IPS-20b (cell line): ENCODE results near the gene LMOD2.

Experiments
- H3K27ac ChIP-seq: one replicate; pipeline ENCODE4 v1.5.1; 2013; ENCODE audit warnings: low read length
- H3K27me3 ChIP-seq: 2 replicates; pipeline ENCODE4 v1.6.1; 2013; ENCODE audit warnings: mild to moderate bottlenecking, low read length, inconsistent platforms; ENCODE audit not compliant: insufficient read depth
- H3K36me3 ChIP-seq: 2 replicates; pipeline ENCODE4 v1.6.1; 2013; ENCODE audit warnings: low read depth, mild to moderate bottlenecking, inconsistent platforms, low read length, moderate library complexity; ENCODE audit not compliant: insufficient read depth
- H3K4me1 ChIP-seq: 2 replicates; pipeline ENCODE4 v1.6.1; 2013; ENCODE audit warnings: mild to moderate bottlenecking, control low read depth, inconsistent platforms, low read length, moderate library complexity; ENCODE audit not compliant: insufficient read depth
- H3K4me3 ChIP-seq: 2 replicates; pipeline ENCODE4 v1.5.1; 2013; ENCODE audit warnings: mild to moderate bottlenecking, low read length, inconsistent platforms
- H3K9ac ChIP-seq: 2 replicates; pipeline ENCODE4 v1.6.1; 2013; ENCODE audit warnings: low read depth, mild to moderate bottlenecking, inconsistent platforms, low read length, moderate library complexity
- H3K9me3 ChIP-seq: 2 replicates; pipeline ENCODE4 v1.6.1; 2013; ENCODE audit warnings: mild to moderate bottlenecking, low read depth, low read length, inconsistent platforms; ENCODE audit not compliant: insufficient read depth

LMOD2 gene

DNA sequence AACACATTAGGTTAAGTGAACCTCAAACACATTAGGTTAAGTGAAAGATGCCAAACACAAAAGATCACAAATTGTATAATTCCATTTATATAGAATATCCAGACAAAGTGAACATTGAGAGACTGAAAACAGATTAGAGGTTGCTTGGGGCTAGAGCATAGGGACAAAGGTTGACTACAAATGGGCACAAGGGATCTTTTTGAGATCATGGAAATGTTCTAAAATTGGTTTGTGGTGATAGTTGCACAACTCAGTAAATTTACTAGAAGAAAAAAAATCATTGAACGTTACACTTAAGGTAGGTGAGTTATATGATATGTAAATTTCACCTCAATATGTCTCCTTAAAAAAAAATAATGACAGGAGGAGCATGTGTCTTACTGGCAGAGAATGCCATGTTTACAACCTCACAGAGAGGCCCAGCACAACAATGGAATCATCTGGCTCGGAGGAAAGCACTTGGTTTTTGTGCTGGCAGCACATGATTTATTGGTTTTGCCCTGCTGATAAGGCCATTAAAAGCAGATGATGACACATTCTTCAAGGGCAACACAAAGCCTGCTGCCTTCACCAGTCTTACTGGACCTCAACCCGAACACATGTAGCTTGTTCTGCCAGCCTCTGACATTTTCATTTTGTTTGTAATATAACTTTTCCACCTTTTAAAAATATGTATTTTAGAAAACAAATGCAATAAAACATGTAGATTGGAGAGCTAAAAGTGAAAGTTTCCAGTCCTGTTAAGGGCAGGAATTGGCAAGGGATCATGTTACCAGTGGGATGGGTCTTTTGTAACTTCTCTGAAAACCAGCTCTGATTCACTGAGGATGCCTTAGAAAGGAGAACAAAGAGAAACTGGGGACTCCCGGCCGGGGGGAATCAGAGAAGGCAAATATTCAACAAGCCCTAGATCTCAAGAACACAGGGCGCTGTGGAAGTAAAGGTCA lies 11.9 kb upstream of the LMOD2 start:
- no peaks in the 10 kb centered on the region for H3K27me3 ChIP-seq

DNA sequence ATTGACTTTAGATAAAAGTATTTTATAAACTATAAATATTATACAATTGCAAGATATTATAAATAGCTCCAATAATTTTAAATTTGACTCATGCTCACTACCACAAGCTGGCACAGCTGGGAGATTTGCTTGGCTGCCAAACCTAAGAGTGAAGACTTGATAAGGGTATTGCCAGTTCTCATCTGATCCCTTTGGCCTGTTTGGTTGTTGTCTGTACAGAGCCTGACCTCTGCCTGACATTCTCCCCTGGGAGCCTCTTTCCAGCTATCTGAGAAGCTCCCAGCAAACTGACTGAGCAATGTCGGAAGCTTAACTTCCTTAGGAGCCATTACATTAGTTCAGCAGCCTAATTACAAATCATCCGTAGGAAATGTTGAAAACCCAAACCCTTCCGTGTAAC lies 10.2 kb upstream of the LMOD2 start:
- Histone ChIP-seq H3K9me3 (no peaks in the 10 kb centered on the region), H3K4me1 (peaks cover 26% of the 10 kb centered on the region), H3K4me3 (no peak overlapping the region)

More for the DNA sequence above, 11.9 kb upstream of the LMOD2 start:
- H3K9me3 ChIP-seq, result no peaks in the 10 kb centered on the region
- H3K9ac ChIP-seq, result peak overlapping the region; percentile 50; the same call in 1 of the 2 replicates
- H3K27ac ChIP-seq, result peak overlapping the region; percentile 75
- H3K4me1 ChIP-seq, result peaks cover 26% of the 10 kb centered on the region
- peak overlapping the region; percentile 36 for H3K4me3 ChIP-seq
- no peaks in the 10 kb centered on the region for H3K36me3 ChIP-seq

DNA sequence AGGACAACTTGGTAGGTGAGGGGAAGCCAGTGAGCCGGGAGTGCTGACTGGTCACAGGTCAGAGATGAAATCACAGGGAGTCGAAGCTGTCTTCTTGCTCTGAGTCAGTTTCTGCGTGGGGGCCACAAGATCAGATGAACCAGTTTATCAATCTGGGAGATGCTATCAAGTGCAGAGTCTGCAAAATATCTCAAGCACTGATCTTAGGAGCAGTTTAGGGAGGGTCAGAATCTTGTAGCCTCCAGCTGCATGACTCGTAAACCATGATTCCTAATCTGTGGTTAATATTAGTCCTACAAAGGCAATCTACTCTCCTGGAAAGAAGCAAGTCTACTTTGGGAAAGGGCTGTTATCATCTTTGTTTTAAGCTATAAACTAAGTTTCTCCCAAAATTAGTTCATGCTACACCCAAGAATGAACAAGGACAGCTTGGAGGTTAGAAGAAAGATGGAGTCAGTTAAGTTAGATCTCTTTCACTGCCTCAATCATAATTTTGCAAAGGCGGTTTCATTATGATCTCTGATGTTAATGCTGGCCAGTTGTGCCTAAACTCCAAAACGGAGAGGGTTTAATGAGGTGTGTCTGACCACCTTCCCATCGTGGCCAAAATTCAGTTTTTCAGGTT lies 8.4 kb upstream of the LMOD2 start:
- no peaks in the 10 kb centered on the region for H3K27me3 ChIP-seq
- no peak overlapping the region for H3K27ac ChIP-seq
- no peaks in the 10 kb centered on the region for H3K9me3 ChIP-seq
- H3K4me3 ChIP-seq, result no peak overlapping the region
- peaks cover 26% of the 10 kb centered on the region for H3K4me1 ChIP-seq
- no peak overlapping the region for H3K9ac ChIP-seq
- no peaks in the 10 kb centered on the region for H3K36me3 ChIP-seq

More for the DNA sequence above, 10.2 kb upstream of the LMOD2 start:
- no peak overlapping the region for H3K9ac ChIP-seq
- no peak overlapping the region for H3K27ac ChIP-seq
- H3K36me3 ChIP-seq, result no peaks in the 10 kb centered on the region
- H3K27me3 ChIP-seq, result no peaks in the 10 kb centered on the region

DNA sequence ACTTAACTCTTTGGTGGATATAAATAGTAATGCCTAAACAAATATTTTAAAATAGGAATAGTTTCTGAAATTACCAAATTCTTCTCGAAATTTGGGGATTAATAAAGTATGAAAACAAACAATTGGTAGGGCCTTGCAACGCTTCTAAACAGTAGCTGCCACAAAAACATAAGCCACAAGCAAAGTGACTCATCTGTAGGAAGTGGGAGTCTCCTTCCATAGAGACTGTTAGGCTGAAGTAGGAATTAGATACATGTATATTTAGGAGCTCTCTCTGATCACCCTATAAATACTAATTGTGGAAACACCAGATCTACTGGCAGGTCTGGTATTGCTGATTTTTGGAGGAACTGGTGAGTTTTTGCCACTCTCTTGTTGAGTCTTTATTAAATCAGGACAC lies 5.7 kb upstream of the LMOD2 start:
- no peak overlapping the region for H3K9ac ChIP-seq
- no peaks in the 10 kb centered on the region for H3K27me3 ChIP-seq
- no peak overlapping the region for H3K4me3 ChIP-seq
- peaks cover 10% of the 10 kb centered on the region; the same call in 1 of the 2 replicates for H3K4me1 ChIP-seq
- no peaks in the 10 kb centered on the region for H3K36me3 ChIP-seq
- H3K9me3 ChIP-seq, result no peaks in the 10 kb centered on the region
- no peak overlapping the region for H3K27ac ChIP-seq

DNA sequence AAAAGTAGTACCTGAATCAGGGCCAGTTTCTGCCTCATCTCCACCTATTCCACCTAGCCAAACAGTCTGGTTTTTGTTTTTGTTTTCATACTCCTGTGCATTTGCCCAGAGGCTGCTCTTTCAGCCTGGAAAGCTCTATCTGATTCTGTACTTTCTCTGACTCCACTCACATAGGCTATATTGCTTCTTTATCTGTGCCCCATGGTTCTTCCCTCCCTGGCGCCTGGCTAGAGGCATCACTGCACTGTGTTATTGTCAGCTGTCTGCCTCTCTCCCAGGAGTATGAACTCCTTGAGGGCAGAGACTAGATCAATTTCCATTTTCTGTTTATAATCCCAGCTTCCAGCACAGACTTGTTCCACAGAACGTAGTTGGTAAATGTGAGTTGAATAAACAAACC lies 5.1 kb upstream of the LMOD2 start:
- Histone ChIP-seq H3K27ac (no peak overlapping the region), H3K9me3 (no peaks in the 10 kb centered on the region), H3K4me1 (peaks cover 8% of the 10 kb centered on the region; the same call in 1 of the 2 replicates)

DNA sequence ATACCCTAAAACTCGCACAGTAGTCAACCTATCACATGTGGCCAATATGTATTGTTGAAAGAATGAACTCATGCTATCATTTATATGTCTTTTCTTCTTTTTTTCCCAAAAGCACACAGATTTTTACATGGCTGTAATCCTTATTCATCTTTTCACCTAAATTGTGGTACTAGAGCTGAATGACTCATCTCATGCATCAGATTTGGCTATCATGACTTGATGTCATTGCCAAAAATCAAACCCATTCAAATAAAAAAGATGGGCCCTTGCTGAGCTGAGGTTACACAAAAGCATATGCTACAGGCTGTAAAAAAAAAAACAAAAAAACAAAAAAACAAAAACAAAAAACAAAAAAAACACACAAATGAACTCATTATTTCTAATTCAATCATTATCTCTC lies 3.3 kb upstream of the LMOD2 start:
- Histone ChIP-seq H3K4me1 (no peaks in the 10 kb centered on the region), H3K27ac (no peak overlapping the region)

More for the DNA sequence above, 5.1 kb upstream of the LMOD2 start:
- H3K27me3 ChIP-seq, result no peaks in the 10 kb centered on the region
- H3K9ac ChIP-seq, result no peak overlapping the region
- H3K4me3 ChIP-seq, result no peak overlapping the region
- H3K36me3 ChIP-seq, result no peaks in the 10 kb centered on the region

DNA sequence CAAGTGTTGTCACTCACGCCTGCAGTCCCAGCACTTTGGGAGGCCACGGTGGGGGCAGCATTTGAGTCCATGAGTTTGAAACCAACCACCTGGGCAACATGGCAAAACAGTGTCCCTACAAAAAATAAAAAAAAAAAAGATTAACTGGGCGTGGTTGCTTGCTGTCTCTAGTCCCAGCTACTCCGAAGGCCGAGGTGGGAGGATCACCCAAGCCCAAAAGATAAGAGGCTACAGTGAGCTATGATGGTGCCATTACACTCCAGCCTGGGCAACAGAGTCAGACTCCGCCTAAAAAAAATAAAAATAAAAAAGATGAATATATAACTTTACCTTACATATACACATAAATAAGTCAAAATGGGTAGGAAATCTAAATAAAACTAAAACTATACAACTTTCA lies 2.5 kb upstream of the LMOD2 start:
- no peaks in the 10 kb centered on the region for H3K9me3 ChIP-seq
- no peaks in the 10 kb centered on the region for H3K4me1 ChIP-seq
- H3K27me3 ChIP-seq, result no peaks in the 10 kb centered on the region
- H3K9ac ChIP-seq, result no peak overlapping the region
- no peak overlapping the region for H3K27ac ChIP-seq
- H3K36me3 ChIP-seq, result no peaks in the 10 kb centered on the region
- no peak overlapping the region for H3K4me3 ChIP-seq

More for the DNA sequence above, 3.3 kb upstream of the LMOD2 start:
- Histone ChIP-seq H3K27me3 (no peaks in the 10 kb centered on the region), H3K9me3 (no peaks in the 10 kb centered on the region), H3K9ac (no peak overlapping the region), H3K36me3 (no peaks in the 10 kb centered on the region), H3K4me3 (no peak overlapping the region)

DNA sequence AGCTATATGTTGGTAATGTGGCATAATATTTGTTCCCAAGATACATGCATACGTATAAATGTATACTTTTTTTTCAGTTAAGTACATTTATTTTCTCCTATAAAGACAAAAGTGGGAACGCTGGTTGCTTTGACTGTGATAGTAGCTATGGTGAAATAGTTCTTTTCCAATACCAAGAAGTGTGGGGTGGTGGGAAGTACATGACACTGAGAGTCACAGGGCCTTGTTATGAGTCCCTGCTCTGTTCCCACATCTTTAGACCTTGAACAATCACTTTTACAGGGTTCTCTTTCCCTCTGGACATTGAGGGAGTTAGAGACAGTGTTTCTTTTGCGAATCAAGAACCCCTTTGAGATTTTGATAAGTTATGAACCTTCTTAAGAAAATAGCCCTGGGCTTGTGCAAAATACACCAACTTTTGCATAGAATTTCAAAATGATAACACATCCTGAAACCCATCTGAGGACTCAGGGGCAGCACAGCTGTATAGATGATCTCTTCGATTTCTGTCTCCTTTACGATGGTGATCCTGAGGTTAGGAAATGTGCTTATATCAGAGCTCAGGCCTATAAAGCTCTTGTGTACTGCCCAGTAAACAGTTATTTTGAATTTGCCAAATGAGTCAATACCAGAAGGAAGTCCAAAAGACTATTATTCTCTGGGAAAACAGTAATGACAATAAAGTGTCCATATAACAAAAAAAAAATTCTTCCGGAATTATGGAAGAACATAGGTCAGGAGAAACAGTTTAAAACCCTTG lies 1.1 kb downstream of the LMOD2 start:
- no peak overlapping the region for H3K9ac ChIP-seq
- H3K4me1 ChIP-seq, result no peaks in the 10 kb centered on the region; the same call in 1 of the 2 replicates
- H3K27ac ChIP-seq, result no peak overlapping the region
- no peaks in the 10 kb centered on the region for H3K9me3 ChIP-seq
- no peaks in the 10 kb centered on the region for H3K27me3 ChIP-seq
- H3K4me3 ChIP-seq, result no peak overlapping the region
- no peaks in the 10 kb centered on the region for H3K36me3 ChIP-seq

DNA sequence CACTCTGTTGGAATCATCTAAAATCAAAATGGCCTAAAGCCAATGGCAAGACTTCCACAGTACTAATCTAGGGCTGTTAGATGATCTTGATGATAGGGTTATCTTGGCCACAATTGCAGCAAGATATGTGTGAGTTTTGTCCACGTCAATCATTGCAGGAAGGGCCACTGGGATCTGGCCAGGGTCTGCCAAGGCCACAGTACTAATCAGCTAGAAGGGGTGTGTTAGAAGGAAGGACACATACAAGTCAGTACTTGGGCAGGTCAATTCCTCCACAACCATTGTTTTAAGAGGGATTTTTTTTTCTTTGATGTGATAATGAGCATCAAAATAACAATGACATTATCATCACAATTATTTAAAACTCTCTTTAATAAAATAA lies 1.6 kb downstream of the LMOD2 start:
- H3K4me1 ChIP-seq, result no peaks in the 10 kb centered on the region; the same call in 1 of the 2 replicates
- no peaks in the 10 kb centered on the region for H3K9me3 ChIP-seq
- no peak overlapping the region for H3K4me3 ChIP-seq
- no peak overlapping the region for H3K27ac ChIP-seq
- H3K27me3 ChIP-seq, result no peaks in the 10 kb centered on the region
- no peak overlapping the region for H3K9ac ChIP-seq
- no peaks in the 10 kb centered on the region for H3K36me3 ChIP-seq

DNA sequence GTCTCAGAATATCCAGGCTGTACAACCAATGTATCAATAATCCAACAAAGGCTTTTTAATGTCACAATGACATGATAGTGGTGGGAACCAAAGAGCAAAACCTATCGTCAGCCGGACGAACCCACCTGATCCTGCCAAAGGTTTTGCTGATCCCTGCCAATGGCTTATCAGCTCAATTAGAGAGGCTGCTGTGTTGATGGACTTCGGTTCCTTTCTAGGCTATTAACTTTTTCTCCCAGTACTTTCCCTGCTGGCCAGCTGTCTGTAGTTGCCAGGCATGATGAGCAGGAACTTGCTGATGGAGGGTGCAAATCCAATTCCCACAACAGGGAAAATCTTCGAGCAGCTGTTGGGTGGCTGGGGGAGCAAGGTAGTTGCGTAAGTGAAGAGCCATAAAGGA lies 2.4 kb downstream of the LMOD2 start:
- H3K27ac ChIP-seq, result no peak overlapping the region
- no peak overlapping the region for H3K9ac ChIP-seq
- H3K9me3 ChIP-seq, result no peaks in the 10 kb centered on the region
- H3K4me3 ChIP-seq, result no peak overlapping the region
- H3K4me1 ChIP-seq, result no peaks in the 10 kb centered on the region; the same call in 1 of the 2 replicates
- no peaks in the 10 kb centered on the region for H3K36me3 ChIP-seq
- no peaks in the 10 kb centered on the region for H3K27me3 ChIP-seq

DNA sequence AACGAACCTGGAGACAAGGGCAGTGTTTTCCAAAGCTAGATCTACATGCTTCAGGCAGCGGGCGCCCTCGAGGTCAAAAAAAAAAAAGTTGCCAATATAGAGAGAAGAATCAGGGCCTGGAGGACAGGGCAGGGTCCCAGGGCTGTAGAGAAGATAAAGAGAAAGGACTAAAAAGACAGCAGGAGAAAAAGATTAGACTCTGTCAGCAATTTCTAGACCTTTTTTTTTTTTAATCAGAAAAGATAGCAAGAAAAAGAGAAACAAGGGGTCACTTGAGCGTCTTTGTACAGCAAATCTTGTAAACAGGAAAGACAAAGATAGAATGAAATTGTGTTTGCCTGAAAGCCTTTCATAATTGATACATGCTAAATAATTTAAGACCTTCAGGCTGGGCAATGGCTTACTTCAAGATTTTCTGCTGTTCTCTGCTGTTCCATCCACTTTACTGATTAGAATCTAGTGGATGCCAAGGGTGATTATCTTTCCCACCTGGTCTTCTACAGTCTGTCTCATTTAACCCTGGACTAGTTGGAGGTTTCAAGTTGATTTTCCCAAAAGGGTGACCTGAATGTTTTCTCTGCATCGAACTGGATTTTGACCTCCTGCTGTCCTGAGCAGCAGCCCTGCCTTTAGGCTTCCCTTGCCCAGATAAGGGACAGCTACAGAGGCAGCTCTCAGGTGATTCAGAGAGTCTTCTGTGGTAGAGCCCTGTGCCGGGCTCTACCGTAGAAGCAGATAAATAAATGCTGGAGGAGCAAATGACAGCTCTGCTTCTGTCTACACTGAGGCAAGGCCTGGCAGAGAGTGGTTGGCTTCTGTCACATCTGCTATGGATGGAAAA lies 5.1 kb downstream of the LMOD2 start:
- H3K9ac ChIP-seq, result no peak overlapping the region
- H3K27ac ChIP-seq, result no peak overlapping the region
- no peaks in the 10 kb centered on the region for H3K9me3 ChIP-seq
- H3K36me3 ChIP-seq, result no peaks in the 10 kb centered on the region
- no peaks in the 10 kb centered on the region for H3K27me3 ChIP-seq
- no peak overlapping the region for H3K4me3 ChIP-seq
- H3K4me1 ChIP-seq, result no peaks in the 10 kb centered on the region; the same call in 1 of the 2 replicates
